Ishikawa (cell line): ENCODE measurements around the gene KLK6.

ENCODE experiments used
- CEBPB ChIP-seq: IDR thresholded peaks from 2 replicates; pipeline ENCODE4 v1.6.1; 2012
- CREB1 ChIP-seq: IDR thresholded peaks from 2 replicates; pipeline ENCODE4 v1.6.1; 2012; ENCODE audit warnings: low read depth
- EGR1 ChIP-seq: IDR thresholded peaks from 2 replicates; pipeline ENCODE4 v1.6.1; 2012
- EP300 ChIP-seq: IDR thresholded peaks from 2 replicates; pipeline ENCODE4 v1.6.1; 2012; ENCODE audit warnings: borderline replicate concordance
- FOXM1 ChIP-seq: IDR thresholded peaks from 2 replicates; pipeline ENCODE4 v1.6.1; 2012; ENCODE audit warnings: low read depth, borderline replicate concordance
- MAX ChIP-seq: IDR thresholded peaks from 2 replicates; pipeline ENCODE4 v1.6.1; 2012
- NFIC ChIP-seq: IDR thresholded peaks from 2 replicates; pipeline ENCODE4 v1.6.1; 2012
- RAD21 ChIP-seq: IDR thresholded peaks from 2 replicates; pipeline ENCODE4 v1.6.1; 2012; ENCODE audit warnings: low read depth
- REST ChIP-seq: IDR thresholded peaks from 2 replicates; pipeline ENCODE4 v1.6.1; 2012; ENCODE audit warnings: low read depth, mild to moderate bottlenecking
- TAF1 ChIP-seq: IDR thresholded peaks from 2 replicates; pipeline ENCODE4 v1.6.1; 2012; ENCODE audit warnings: low read depth, mild to moderate bottlenecking
- TCF12 ChIP-seq: IDR thresholded peaks from 2 replicates; pipeline ENCODE4 v1.6.1; 2012; ENCODE audit warnings: low read depth
- TEAD4 ChIP-seq: IDR thresholded peaks from 2 replicates; pipeline ENCODE4 v1.6.1; 2012
- USF1 ChIP-seq: IDR thresholded peaks from 2 replicates; pipeline ENCODE4 v1.6.1; 2012
- YY1 ChIP-seq: IDR thresholded peaks from 2 replicates; pipeline ENCODE4 v1.6.1; 2012; ENCODE audit warnings: low read depth
- ZBTB7A ChIP-seq: IDR thresholded peaks from 2 replicates; pipeline ENCODE4 v1.6.1; 2012; ENCODE audit warnings: low read depth

KLK6 gene

GRCh38 chr19:50975766-50976165, 6.4 kb upstream of the KLK6 start:
- TF ChIP-seq REST = no peak
- no peak for TF ChIP-seq CEBPB
- no peak for TF ChIP-seq EGR1
- no peak for TF ChIP-seq MAX
- no peak for TF ChIP-seq TCF12
- no peak for TF ChIP-seq YY1
- TF ChIP-seq TEAD4 = no peak
- no peak for TF ChIP-seq TAF1
- no peak for TF ChIP-seq CREB1
- no peak for TF ChIP-seq NFIC
- no peak for TF ChIP-seq RAD21
- no peak for TF ChIP-seq ZBTB7A
- TF ChIP-seq EP300 = no peak
- TF ChIP-seq FOXM1 = no peak
- no peak for TF ChIP-seq USF1

- TF ChIP-seq CREB1 = no peak
- TF ChIP-seq FOXM1 = no peak
- no peak for TF ChIP-seq MAX
- no peak for TF ChIP-seq EGR1
- no peak for TF ChIP-seq EP300
- no peak for TF ChIP-seq TAF1
- TF ChIP-seq REST = no peak
- TF ChIP-seq RAD21 = no peak
- no peak for TF ChIP-seq TEAD4
- TF ChIP-seq ZBTB7A = no peak
- TF ChIP-seq NFIC = no peak
- TF ChIP-seq USF1 = no peak
- no peak for TF ChIP-seq TCF12
- no peak for TF ChIP-seq YY1
- no peak for TF ChIP-seq CEBPB
Measured at GRCh38 chr19:50974702-50975556, 5.5 kb upstream of the KLK6 start.

- TF ChIP-seq TAF1 = no peak
- no peak for TF ChIP-seq FOXM1
- TF ChIP-seq RAD21 = no peak
Measured at GRCh38 chr19:50972795-50973376, 3.5 kb upstream of the KLK6 start.

GRCh38 chr19:50968716-50969412, 527 bp downstream of the KLK6 start:
- TF ChIP-seq TEAD4 (no peak), TCF12 (no peak), YY1 (no peak), USF1 (no peak), EGR1 (no peak), MAX (no peak), ZBTB7A (no peak)
